Body of pancreas (tissue), 4 donors: ENCODE data around the gene ERCC4.

Experiments
- POLR2A ChIP-seq, 3 donors: fragments of 450-650 bp; IDR thresholded peaks; one replicate each; pipeline ENCODE4 v1.6.1; 2016; ENCODE audit warnings: antibody characterized with exemption in 3 of 3, mild to moderate bottlenecking in 2 of 3
- TF ChIP-seq, protein P1 (sequence below), 7 experiments: fragments of 450-650 bp in 4 of 7; fragments of 200-600 bp in 3 of 7; sonication (generic) in 3 of 7; IDR thresholded peaks; one replicate each; pipeline ENCODE4 v1.5.1; 2016 to 2019; ENCODE audit warnings: antibody characterized with exemption in 7 of 7

DNA sequence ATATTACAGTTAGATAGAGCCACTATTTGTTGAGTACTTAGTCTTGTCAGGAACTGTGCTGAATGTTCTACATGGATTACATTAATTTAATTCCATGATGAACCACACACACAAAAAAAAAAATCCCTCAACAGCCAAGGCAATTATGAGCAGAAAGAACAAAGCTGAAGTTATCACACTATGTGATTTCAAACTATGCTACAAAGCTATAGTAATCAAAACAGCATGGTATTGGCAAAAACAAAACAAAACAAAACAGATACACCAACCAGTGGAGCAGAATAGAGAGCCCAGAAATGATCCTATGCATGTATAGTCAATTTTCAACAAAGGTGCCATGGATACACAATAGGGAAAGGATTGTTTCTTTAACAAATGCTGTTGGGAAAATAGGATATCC is 8.1 kb upstream of the ERCC4 start:
- TF ChIP-seq, protein P1, sequence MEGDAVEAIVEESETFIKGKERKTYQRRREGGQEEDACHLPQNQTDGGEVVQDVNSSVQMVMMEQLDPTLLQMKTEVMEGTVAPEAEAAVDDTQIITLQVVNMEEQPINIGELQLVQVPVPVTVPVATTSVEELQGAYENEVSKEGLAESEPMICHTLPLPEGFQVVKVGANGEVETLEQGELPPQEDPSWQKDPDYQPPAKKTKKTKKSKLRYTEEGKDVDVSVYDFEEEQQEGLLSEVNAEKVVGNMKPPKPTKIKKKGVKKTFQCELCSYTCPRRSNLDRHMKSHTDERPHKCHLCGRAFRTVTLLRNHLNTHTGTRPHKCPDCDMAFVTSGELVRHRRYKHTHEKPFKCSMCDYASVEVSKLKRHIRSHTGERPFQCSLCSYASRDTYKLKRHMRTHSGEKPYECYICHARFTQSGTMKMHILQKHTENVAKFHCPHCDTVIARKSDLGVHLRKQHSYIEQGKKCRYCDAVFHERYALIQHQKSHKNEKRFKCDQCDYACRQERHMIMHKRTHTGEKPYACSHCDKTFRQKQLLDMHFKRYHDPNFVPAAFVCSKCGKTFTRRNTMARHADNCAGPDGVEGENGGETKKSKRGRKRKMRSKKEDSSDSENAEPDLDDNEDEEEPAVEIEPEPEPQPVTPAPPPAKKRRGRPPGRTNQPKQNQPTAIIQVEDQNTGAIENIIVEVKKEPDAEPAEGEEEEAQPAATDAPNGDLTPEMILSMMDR (IDR thresholded peaks at IDR 0.05) = no peak
- TF ChIP-seq POLR2A (IDR thresholded peaks at IDR 0.05) = no peak
